ENCODE results near the gene WDR86.

Gene WDR86

GRCh38 chr7:151439855-151440798 lies 30.3 kb upstream of the WDR86 start, which contains the start of gene CRYGN:
Gene CRYGN, minus strand, starts transcription at chr7:151440141. Its CDS starts 224 bp downstream, at chr7:151439917.
- no peak for DNase-seq

GRCh38 chr7:151438864-151439601 lies 29.2 kb upstream of the WDR86 start:
- DNase-seq, result no peak

- no peak for DNase-seq
These were observed 28.2 kb upstream of the WDR86 start for GRCh38 chr7:151437866-151438516.

GRCh38 chr7:151437159-151437553 lies 27.3 kb upstream of the WDR86 start:
- no peak for DNase-seq

GRCh38 chr7:151436446-151437158 lies 26.8 kb upstream of the WDR86 start:
- DNase-seq, result no peak

- no peak for DNase-seq
These were observed 26.1 kb upstream of the WDR86 start for GRCh38 chr7:151435971-151436370.

GRCh38 chr7:151435103-151435916 lies 25.5 kb upstream of the WDR86 start:
- DNase-seq, result no peak

- no peak for DNase-seq
These were observed 24.7 kb upstream of the WDR86 start for GRCh38 chr7:151434549-151434948.

- DNase-seq, result no peak
These were observed 24.0 kb upstream of the WDR86 start for GRCh38 chr7:151433721-151434400.

GRCh38 chr7:151432658-151433521 lies 23.1 kb upstream of the WDR86 start:
- no peak for DNase-seq

GRCh38 chr7:151431768-151432311 lies 22.0 kb upstream of the WDR86 start:
- DNase-seq, result no peak

- DNase-seq, result no peak
These were observed 21.5 kb upstream of the WDR86 start for GRCh38 chr7:151431281-151431767.

- DNase-seq, result no peak
These were observed 20.8 kb upstream of the WDR86 start for GRCh38 chr7:151430391-151431205.

GRCh38 chr7:151429560-151430331 lies 19.9 kb upstream of the WDR86 start:
- no peak for DNase-seq

- DNase-seq, result no peak
These were observed 19.4 kb upstream of the WDR86 start for GRCh38 chr7:151429237-151429559.

- DNase-seq, result no peak
These were observed 18.8 kb upstream of the WDR86 start for GRCh38 chr7:151428378-151429236.
